WTC11 (cell line): ENCODE results near the gene HAP1. TPM values are rescaled to one million over a fixed set of nuclear protein-coding genes. Genes with fewer than 3 reads are reported as not detected.

Source experiments
- ATAC-seq: fragments of 200-7000 bp; cut with Tn5 transposase; 2 replicates; pipeline ENCODE4 v1.10.0; 2021; ENCODE audit warnings: mild to moderate bottlenecking, moderate library complexity
- CTCF ChIA-PET: fragments of 300-600 bp; sonication (Branson Sonifier 250); formaldehyde crosslinking; loops from one replicate; lab custom pipeline; 2021; ENCODE audit warnings: antibody characterized with exemption; lab: Charles Lee
- POLR2A ChIA-PET: fragments of 350-600 bp; sonication (Branson Sonifier 250); formaldehyde crosslinking; loops from one replicate; lab custom pipeline; 2021; ENCODE audit warnings: antibody characterized with exemption; lab: Charles Lee
- DNase-seq: peaks from one replicate; pipeline ENCODE4 v3.0.0; 2021; ENCODE audit warnings: low spot score
- H3K27ac Mint-ChIP-seq: 2 replicates; pipeline ENCODE4 v1.8.0; 2021; ENCODE audit warnings: mixed read lengths
- H3K27me3 Mint-ChIP-seq: 2 replicates; pipeline ENCODE4 v1.8.0; 2021; ENCODE audit warnings: low read depth, mild to moderate bottlenecking, moderate library complexity, mixed read lengths
- H3K36me3 Mint-ChIP-seq: 2 replicates; pipeline ENCODE4 v1.8.0; 2021; ENCODE audit warnings: mixed read lengths
- H3K4me1 Mint-ChIP-seq: 2 replicates; pipeline ENCODE4 v1.8.0; 2022; ENCODE audit warnings: mixed read lengths
- H3K4me3 Mint-ChIP-seq: 2 replicates; pipeline ENCODE4 v1.8.0; 2021; ENCODE audit warnings: mild to moderate bottlenecking, moderate library complexity, mixed read lengths
- H3K9me3 Mint-ChIP-seq: 2 replicates; pipeline ENCODE4 v1.8.0; 2021; ENCODE audit warnings: mixed read lengths
- FOXJ3 ChIP-seq: sonication (generic); formaldehyde crosslinking; IDR thresholded peaks from 2 replicates; pipeline ENCODE4 v1.9.0; 2021; ENCODE audit warnings: missing genetic modification reagents, mild to moderate bottlenecking, borderline replicate concordance
- GTF2I ChIP-seq: fragments of 250-450 bp; sonication (Bioruptor Pico); conservative IDR thresholded peaks from 2 replicates; pipeline ENCODE4 v1.4.0; 2021; ENCODE audit warnings: mild to moderate bottlenecking
- KAT7 ChIP-seq: sonication (generic); formaldehyde crosslinking; IDR thresholded peaks from 2 replicates; pipeline ENCODE4 v1.8.1; 2023; ENCODE audit warnings: missing genetic modification reagents, mild to moderate bottlenecking, borderline replicate concordance
- MXD4 ChIP-seq: fragments of 250-450 bp; sonication (Bioruptor Pico); IDR thresholded peaks from 2 replicates; pipeline ENCODE4 v1.8.0; 2021; ENCODE audit warnings: mild to moderate bottlenecking, moderate library complexity, borderline replicate concordance
- MYBL2 ChIP-seq: sonication (generic); formaldehyde crosslinking; IDR thresholded peaks from 2 replicates; pipeline ENCODE4 v1.8.1; 2023; ENCODE audit warnings: mild to moderate bottlenecking, moderate library complexity, missing genetic modification reagents
- NFYB ChIP-seq: sonication (generic); formaldehyde crosslinking; conservative IDR thresholded peaks from 2 replicates; pipeline ENCODE4 v1.8.0; 2022; ENCODE audit warnings: low read depth, missing genetic modification reagents
- ZNF121 ChIP-seq: sonication (generic); formaldehyde crosslinking; IDR thresholded peaks from 2 replicates; pipeline ENCODE4 v1.8.0; 2023; ENCODE audit warnings: missing genetic modification reagents
- ZNF532 ChIP-seq: fragments of 250-450 bp; sonication (Bioruptor Pico); IDR thresholded peaks from 2 replicates; pipeline ENCODE4 v1.9.0; 2021; ENCODE audit warnings: mild to moderate bottlenecking, borderline replicate concordance
- total RNA-seq: library from RNA; stranded (reverse); gene quantifications from 3 replicates; pipeline ENCODE4 v1.2.3, GENCODE V29; 2021
- TF ChIP-seq, protein P1 (sequence below): sonication (generic); formaldehyde crosslinking; IDR thresholded peaks from 2 replicates; pipeline ENCODE4 v1.8.1; 2022; ENCODE audit warnings: low read depth, missing genetic modification reagents, borderline replicate concordance
- TF ChIP-seq, protein P2 (sequence below): sonication (generic); formaldehyde crosslinking; conservative IDR thresholded peaks from 2 replicates; pipeline ENCODE4 v1.8.1; 2022; ENCODE audit warnings: mild to moderate bottlenecking, missing genetic modification reagents
- TF ChIP-seq, protein P3 (sequence below): fragments of 250-450 bp; sonication (Bioruptor Pico); IDR thresholded peaks from 2 replicates; pipeline ENCODE4 v1.9.0; 2021; ENCODE audit warnings: mild to moderate bottlenecking
- TF ChIP-seq, protein P4 (sequence below): sonication (generic); formaldehyde crosslinking; IDR thresholded peaks from 2 replicates; pipeline ENCODE4 v1.8.1; 2022; ENCODE audit warnings: missing genetic modification reagents, borderline replicate concordance
- TF ChIP-seq, protein P5 (sequence below): sonication (generic); formaldehyde crosslinking; IDR thresholded peaks from 2 replicates; pipeline ENCODE4 v1.8.1; 2022; ENCODE audit warnings: low read depth, mild to moderate bottlenecking, moderate library complexity, missing genetic modification reagents, borderline replicate concordance

HAP1 gene
- total RNA-seq, 1 experiment from 2014 or later = 4.4 TPM

- DNase-seq (no peak), ATAC-seq (no peak)
- H3K9me3 Mint-ChIP-seq = no peaks in the 10 kb centered on the region
- H3K4me3 Mint-ChIP-seq = no peak overlapping the region
- POLR2A ChIA-PET = interaction anchor here (0.6 to 0.7 kb wide), 3 partner anchors 35 to 955 kb away, joined by 3 to 7 read pairs (median 4); no protein-coding TSS in a partner anchor
- H3K27me3 Mint-ChIP-seq = no peaks in the 10 kb centered on the region; the same call in 1 of the 2 replicates
- no peaks in the 10 kb centered on the region for H3K4me1 Mint-ChIP-seq
- TF ChIP-seq, protein P1, sequence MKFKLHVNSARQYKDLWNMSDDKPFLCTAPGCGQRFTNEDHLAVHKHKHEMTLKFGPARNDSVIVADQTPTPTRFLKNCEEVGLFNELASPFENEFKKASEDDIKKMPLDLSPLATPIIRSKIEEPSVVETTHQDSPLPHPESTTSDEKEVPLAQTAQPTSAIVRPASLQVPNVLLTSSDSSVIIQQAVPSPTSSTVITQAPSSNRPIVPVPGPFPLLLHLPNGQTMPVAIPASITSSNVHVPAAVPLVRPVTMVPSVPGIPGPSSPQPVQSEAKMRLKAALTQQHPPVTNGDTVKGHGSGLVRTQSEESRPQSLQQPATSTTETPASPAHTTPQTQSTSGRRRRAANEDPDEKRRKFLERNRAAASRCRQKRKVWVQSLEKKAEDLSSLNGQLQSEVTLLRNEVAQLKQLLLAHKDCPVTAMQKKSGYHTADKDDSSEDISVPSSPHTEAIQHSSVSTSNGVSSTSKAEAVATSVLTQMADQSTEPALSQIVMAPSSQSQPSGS (CRISPR knock-in tag) = no peak
- TF ChIP-seq MYBL2 (CRISPR knock-in tag) (no peak), ZNF121 (peak; percentile 46; the same call in 1 of the 2 replicates), GTF2I (CRISPR knock-in tag) (no peak)
- no peak overlapping the region for H3K27ac Mint-ChIP-seq
- peaks cover 9% of the 10 kb centered on the region for H3K36me3 Mint-ChIP-seq
- CTCF ChIA-PET = interaction anchor here (1.1 to 2.4 kb wide), 4 partner anchors 35 to 60 kb away, joined by 3 to 9 read pairs (median 4); partner anchors contain the start of genes JUP and P3H4
These were observed 16.8 kb upstream of the HAP1 start for GRCh38 chr17:41751288-41751687.

DNA sequence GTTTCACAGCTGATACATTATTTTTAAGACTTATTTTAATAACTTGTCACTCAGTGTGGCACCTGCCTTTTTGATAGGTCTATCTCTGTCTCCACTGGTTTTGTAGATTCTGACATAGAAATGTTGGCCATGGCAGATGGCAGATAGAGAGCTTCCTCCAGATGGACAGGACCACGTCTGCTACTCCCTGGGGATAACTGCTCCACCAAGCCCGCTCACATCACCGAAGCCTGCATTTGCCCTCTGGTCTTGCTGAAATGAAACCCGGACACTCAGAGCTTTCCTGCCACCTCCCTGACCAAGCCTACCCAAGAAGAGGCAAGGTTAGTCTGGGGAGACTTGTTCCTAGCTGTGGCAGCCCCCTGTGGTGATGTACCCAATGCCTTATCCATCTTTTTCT is 16.4 kb upstream of the HAP1 start:
- Mint-ChIP-seq H3K27ac (no peak overlapping the region), H3K4me1 (no peaks in the 10 kb centered on the region), H3K9me3 (no peaks in the 10 kb centered on the region), H3K4me3 (no peak overlapping the region), H3K36me3 (peaks cover 5% of the 10 kb centered on the region), H3K27me3 (no peaks in the 10 kb centered on the region; the same call in 1 of the 2 replicates)
- DNase-seq = no peak
- POLR2A ChIA-PET = interaction anchor here (0.6 to 1.1 kb wide), 4 partner anchors 35 to 50 kb away, joined by 3 to 8 read pairs (median 7); no protein-coding TSS in a partner anchor
- TF ChIP-seq MXD4 (CRISPR knock-in tag) (no peak), MYBL2 (CRISPR knock-in tag) (no peak), FOXJ3 (CRISPR knock-in tag) (no peak), NFYB (CRISPR knock-in tag) (no peak), ZNF532 (CRISPR knock-in tag) (no peak), KAT7 (CRISPR knock-in tag) (no peak)
- TF ChIP-seq, protein P2, sequence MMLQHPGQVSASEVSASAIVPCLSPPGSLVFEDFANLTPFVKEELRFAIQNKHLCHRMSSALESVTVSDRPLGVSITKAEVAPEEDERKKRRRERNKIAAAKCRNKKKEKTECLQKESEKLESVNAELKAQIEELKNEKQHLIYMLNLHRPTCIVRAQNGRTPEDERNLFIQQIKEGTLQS (CRISPR knock-in tag) = no peak
- TF ChIP-seq, protein P3, sequence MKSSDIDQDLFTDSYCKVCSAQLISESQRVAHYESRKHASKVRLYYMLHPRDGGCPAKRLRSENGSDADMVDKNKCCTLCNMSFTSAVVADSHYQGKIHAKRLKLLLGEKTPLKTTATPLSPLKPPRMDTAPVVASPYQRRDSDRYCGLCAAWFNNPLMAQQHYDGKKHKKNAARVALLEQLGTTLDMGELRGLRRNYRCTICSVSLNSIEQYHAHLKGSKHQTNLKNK (CRISPR knock-in tag) = no peak
- TF ChIP-seq, protein P4, sequence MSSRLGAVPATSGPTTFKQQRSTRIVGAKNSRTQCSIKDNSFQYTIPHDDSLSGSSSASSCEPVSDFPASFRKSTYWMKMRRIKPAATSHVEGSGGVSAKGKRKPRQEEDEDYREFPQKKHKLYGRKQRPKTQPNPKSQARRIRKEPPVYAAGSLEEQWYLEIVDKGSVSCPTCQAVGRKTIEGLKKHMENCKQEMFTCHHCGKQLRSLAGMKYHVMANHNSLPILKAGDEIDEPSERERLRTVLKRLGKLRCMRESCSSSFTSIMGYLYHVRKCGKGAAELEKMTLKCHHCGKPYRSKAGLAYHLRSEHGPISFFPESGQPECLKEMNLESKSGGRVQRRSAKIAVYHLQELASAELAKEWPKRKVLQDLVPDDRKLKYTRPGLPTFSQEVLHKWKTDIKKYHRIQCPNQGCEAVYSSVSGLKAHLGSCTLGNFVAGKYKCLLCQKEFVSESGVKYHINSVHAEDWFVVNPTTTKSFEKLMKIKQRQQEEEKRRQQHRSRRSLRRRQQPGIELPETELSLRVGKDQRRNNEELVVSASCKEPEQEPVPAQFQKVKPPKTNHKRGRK (CRISPR knock-in tag) = no peak
- TF ChIP-seq, protein P5, sequence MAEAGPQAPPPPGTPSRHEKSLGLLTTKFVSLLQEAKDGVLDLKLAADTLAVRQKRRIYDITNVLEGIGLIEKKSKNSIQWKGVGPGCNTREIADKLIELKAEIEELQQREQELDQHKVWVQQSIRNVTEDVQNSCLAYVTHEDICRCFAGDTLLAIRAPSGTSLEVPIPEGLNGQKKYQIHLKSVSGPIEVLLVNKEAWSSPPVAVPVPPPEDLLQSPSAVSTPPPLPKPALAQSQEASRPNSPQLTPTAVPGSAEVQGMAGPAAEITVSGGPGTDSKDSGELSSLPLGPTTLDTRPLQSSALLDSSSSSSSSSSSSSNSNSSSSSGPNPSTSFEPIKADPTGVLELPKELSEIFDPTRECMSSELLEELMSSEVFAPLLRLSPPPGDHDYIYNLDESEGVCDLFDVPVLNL = no peak
- CTCF ChIA-PET = interaction anchor here (0.8 to 2.4 kb wide), 5 partner anchors 34 to 114 kb away, joined by 3 to 9 read pairs (median 3); partner anchors contain the start of genes JUP and P3H4
- no peak for ATAC-seq
